Measurements from ENCODE around the gene NUAK1.

The NUAK1 gene

DNA sequence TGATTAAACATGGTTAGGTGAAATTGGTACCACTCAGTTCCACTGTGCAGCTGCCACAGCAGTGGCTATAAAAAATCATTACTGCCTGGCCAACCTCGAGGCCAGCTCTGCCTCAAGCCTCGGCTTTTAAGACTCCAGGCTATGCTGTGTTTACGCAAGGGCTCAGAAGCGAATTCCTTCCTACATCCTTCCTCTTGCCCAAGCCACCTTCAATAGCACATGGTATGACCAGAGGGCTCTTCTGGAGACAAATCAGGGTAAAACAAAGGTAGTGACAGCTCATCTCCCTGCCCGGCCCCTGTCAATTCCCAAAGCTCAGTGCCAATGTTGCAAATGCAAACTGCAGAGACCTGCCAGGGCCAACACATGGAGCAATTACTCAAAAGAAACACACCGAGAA is 31.9 kb downstream of the NUAK1 start:
- no peak overlapping the region for H3K27ac ChIP-seq (ENCODE audit: low read depth, low read length)
- no peak overlapping the region for H3K9ac ChIP-seq (ENCODE audit: low read length)
- TF ChIP-seq, protein P1, sequence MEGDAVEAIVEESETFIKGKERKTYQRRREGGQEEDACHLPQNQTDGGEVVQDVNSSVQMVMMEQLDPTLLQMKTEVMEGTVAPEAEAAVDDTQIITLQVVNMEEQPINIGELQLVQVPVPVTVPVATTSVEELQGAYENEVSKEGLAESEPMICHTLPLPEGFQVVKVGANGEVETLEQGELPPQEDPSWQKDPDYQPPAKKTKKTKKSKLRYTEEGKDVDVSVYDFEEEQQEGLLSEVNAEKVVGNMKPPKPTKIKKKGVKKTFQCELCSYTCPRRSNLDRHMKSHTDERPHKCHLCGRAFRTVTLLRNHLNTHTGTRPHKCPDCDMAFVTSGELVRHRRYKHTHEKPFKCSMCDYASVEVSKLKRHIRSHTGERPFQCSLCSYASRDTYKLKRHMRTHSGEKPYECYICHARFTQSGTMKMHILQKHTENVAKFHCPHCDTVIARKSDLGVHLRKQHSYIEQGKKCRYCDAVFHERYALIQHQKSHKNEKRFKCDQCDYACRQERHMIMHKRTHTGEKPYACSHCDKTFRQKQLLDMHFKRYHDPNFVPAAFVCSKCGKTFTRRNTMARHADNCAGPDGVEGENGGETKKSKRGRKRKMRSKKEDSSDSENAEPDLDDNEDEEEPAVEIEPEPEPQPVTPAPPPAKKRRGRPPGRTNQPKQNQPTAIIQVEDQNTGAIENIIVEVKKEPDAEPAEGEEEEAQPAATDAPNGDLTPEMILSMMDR (IDR thresholded peaks at IDR 0.05; ENCODE audit: insufficient read depth, low read length, poor library complexity, severe bottlenecking) = no peak
- TF ChIP-seq EZH2phosphoT487 (conservative IDR thresholded peaks at IDR 0.05; ENCODE audit: low read length) = no peak
- H3K9me2 ChIP-seq (replicated peaks; ENCODE audit: insufficient read depth, low read length) = no peaks in the 10 kb centered on the region
- H3K27me3 ChIP-seq (ENCODE audit: low read length) = no peaks in the 10 kb centered on the region
- H4K20me1 ChIP-seq (ENCODE audit: low read depth, low read length) = no peaks in the 10 kb centered on the region
- H3K79me2 ChIP-seq (ENCODE audit: insufficient read depth, low read length) = no peaks in the 10 kb centered on the region
- H3K4me2 ChIP-seq (ENCODE audit: low read depth, low read length, poor library complexity, severe bottlenecking) = no peak overlapping the region
- no peak overlapping the region for H2AFZ ChIP-seq (ENCODE audit: low read depth, low read length, severe bottlenecking)
- H3K9me3 ChIP-seq (ENCODE audit: insufficient read depth, low read length) = no peaks in the 10 kb centered on the region
- no peaks in the 10 kb centered on the region for H3K36me3 ChIP-seq (ENCODE audit: low read length)
- no peak overlapping the region for H3K4me3 ChIP-seq (ENCODE audit: insufficient read depth, low read length, poor library complexity, severe bottlenecking)
- H3F3A ChIP-seq (ENCODE audit: insufficient read depth) = no peaks in the 10 kb centered on the region

DNA sequence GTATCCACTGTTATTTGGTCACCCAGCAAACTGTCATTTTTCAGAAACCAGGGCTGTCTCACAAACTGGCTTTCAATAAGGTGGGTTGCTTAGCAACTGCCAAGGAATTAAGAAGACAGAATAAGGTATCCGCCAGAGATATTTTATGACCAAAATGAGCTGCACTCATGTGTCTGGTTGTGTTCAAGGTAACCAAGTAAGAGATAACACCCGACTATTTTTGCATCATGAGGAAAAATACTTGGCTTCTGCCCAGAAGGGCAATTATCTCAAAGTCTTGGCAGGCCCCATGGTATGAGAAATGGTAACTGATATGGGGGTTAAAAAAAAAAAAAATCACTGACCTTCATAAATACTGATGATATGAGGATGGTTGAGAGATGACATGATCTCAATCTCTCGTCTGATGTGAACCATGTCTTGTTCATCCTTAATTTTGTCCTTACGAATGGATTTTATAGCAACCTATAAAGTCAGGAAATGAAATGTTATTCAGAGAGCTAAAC is 32.6 kb downstream of the NUAK1 start:
- TF ChIP-seq, protein P1 (IDR thresholded peaks at IDR 0.05; ENCODE audit: insufficient read depth, low read length, poor library complexity, severe bottlenecking) = no peak
- TF ChIP-seq EZH2phosphoT487 (conservative IDR thresholded peaks at IDR 0.05; ENCODE audit: low read length) = no peak
- Histone ChIP-seq H3K4me3 (ENCODE audit: insufficient read depth, low read length, poor library complexity, severe bottlenecking) (no peak overlapping the region), H3K27me3 (ENCODE audit: low read length) (no peaks in the 10 kb centered on the region), H2AFZ (ENCODE audit: low read depth, low read length, severe bottlenecking) (no peak overlapping the region), H3K4me2 (ENCODE audit: low read depth, low read length, poor library complexity, severe bottlenecking) (no peak overlapping the region), H3K36me3 (ENCODE audit: low read length) (no peaks in the 10 kb centered on the region), H3K27ac (ENCODE audit: low read depth, low read length) (no peak overlapping the region), H4K20me1 (ENCODE audit: low read depth, low read length) (no peaks in the 10 kb centered on the region), H3F3A (ENCODE audit: insufficient read depth) (no peaks in the 10 kb centered on the region), H3K9me3 (ENCODE audit: insufficient read depth, low read length) (no peaks in the 10 kb centered on the region), H3K9me2 (replicated peaks; ENCODE audit: insufficient read depth, low read length) (no peaks in the 10 kb centered on the region), H3K9ac (ENCODE audit: low read length) (no peak overlapping the region), H3K79me2 (ENCODE audit: insufficient read depth, low read length) (no peaks in the 10 kb centered on the region)

DNA sequence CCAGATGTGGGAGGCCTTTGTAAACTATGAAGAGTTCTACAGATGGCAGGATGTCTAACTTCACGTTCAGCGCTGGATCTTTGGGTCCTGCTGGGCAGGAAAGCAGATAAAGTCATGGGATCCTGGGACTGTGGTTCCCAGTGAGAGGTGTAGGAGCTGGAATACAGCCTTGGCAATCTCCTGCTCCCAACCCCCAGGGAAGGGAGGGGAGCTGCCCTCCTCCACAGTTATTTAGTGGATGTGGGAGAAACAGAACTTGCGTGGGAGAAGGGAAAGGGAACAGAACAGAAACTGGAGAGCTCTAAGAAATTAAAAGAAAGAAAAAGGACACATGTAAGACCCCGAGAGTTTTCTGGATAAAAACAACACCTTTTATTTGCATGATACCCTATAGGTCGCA is 37.0 kb downstream of the NUAK1 start:
- H3K9me2 ChIP-seq (replicated peaks; ENCODE audit: insufficient read depth, low read length) = no peaks in the 10 kb centered on the region
- no peak overlapping the region for H3K4me3 ChIP-seq (ENCODE audit: insufficient read depth, low read length, poor library complexity, severe bottlenecking)
- H3F3A ChIP-seq (ENCODE audit: insufficient read depth) = no peaks in the 10 kb centered on the region
- H3K36me3 ChIP-seq (ENCODE audit: low read length) = no peaks in the 10 kb centered on the region
- H3K9ac ChIP-seq (ENCODE audit: low read length) = no peak overlapping the region
- no peak for TF ChIP-seq EZH2phosphoT487 (conservative IDR thresholded peaks at IDR 0.05; ENCODE audit: low read length)
- TF ChIP-seq, protein P1 (IDR thresholded peaks at IDR 0.05; ENCODE audit: insufficient read depth, low read length, poor library complexity, severe bottlenecking) = no peak
- H4K20me1 ChIP-seq (ENCODE audit: low read depth, low read length) = no peaks in the 10 kb centered on the region
- H3K4me2 ChIP-seq (ENCODE audit: low read depth, low read length, poor library complexity, severe bottlenecking) = no peak overlapping the region
- H3K27ac ChIP-seq (ENCODE audit: low read depth, low read length) = no peak overlapping the region
- H3K79me2 ChIP-seq (ENCODE audit: insufficient read depth, low read length) = no peaks in the 10 kb centered on the region
- no peaks in the 10 kb centered on the region for H3K9me3 ChIP-seq (ENCODE audit: insufficient read depth, low read length)
- H2AFZ ChIP-seq (ENCODE audit: low read depth, low read length, severe bottlenecking) = no peak overlapping the region
- no peaks in the 10 kb centered on the region for H3K27me3 ChIP-seq (ENCODE audit: low read length)

Data from SU-DHL-6 (cell line).